Colon (tissue), 2 donors: ENCODE data around the gene RRP1.
"Not testable (repeated sequence)": the region's sequence is repeated elsewhere in the genome, so short reads cannot be mapped to it uniquely, and the experiment has no call there.

Experiments
- FAIRE-seq: peaks from 2 replicates; lab custom pipeline; 2012; peaks lifted over from hg19 to GRCh38; lab: Jason Lieb, UNC
- donor health status: control.
- donor health status: control.

The RRP1 gene

GRCh38 chr21:43817157-43818086 lies 28.0 kb downstream of the RRP1 start:
- FAIRE-seq = no peak

- FAIRE-seq = no peak
Observed at GRCh38 chr21:43818685-43819084, 29.3 kb downstream of the RRP1 start.

DNA sequence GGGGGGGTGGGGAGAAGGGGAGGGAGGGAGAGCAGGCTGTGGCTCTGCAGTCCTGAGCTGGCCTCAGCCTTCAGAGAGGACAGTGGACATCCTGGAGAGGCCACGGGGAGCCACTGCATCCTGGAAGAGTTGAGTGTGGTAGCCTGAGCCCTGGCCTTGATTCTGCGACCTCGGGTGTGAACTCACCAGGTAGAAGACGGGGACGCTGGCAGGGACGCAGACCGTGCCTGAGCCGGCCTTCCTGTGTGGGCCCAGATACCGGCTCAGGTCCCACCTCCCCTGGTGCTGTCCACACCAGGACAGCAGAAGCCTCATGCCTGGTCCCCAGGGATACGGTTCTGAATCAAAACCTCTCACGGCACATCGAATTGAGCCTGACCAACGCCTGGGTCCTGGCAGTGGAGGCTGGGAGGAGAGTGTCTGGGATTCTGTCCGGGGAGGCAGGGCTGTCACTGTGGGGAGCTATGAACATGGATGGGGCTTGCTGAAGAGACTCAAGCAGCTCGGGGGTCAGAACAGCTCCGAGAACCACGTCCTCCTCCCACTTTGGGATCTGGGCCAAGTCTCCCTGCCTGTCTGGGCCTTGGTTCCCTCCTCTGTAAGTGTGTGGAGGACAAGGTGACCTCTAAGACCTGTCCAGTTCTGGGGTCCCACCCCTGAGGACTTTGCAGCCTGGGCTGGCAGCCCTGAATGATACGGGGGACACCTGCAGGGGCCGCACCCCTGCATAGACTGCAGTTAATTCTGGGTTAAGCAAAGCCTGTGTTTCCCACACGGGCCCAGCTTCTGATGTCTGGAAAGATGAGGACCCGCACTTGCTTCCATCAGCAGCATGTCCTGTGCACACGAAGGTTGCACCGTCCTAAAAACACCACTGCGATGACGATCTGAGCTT lies 30.4 kb downstream of the RRP1 start:
- no peak for FAIRE-seq

GRCh38 chr21:43820466-43820865 lies 31.1 kb downstream of the RRP1 start:
- no peak for FAIRE-seq

GRCh38 chr21:43822166-43822565 lies 32.8 kb downstream of the RRP1 start:
- FAIRE-seq = not testable (repeated sequence)

- FAIRE-seq = not testable (repeated sequence)
Observed at GRCh38 chr21:43822741-43823140, 33.4 kb downstream of the RRP1 start.

GRCh38 chr21:43824333-43825241 lies 35.2 kb downstream of the RRP1 start:
- FAIRE-seq = no peak

GRCh38 chr21:43825242-43825935 lies 36.0 kb downstream of the RRP1 start:
- no peak for FAIRE-seq

DNA sequence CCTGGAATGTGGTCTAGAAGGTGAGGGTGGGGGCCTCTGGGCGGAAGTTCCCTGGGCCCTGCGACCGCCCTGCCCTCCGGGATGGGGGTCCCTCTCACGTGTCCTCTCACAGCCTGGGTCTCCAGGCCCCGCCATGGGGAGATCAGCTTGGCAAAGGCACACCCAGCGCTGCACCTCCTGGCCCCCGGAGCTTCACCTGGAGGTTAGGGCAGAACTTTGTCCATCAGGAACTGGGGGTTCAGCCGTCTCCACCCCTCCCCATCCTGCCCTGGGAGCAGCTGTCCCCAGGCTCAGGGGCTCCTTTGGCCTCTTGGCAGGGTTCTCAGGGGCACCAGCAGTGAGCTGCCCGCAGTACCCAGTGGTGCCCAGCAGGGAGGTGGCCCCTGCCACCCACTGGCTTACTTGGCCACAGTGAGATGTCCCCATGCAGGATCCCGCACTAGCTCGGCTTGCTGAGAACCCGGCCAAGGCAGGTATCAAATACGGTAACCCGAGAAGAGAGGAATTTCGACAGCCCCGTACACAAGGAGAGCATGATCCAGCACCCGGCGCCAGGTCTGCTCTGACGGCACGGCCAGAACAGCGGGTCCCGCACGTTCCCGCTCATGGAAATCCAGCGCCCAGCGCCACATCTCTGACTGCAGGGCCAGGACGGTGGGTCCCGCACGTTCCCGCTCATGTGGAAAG lies 36.7 kb downstream of the RRP1 start:
- no peak for FAIRE-seq

DNA sequence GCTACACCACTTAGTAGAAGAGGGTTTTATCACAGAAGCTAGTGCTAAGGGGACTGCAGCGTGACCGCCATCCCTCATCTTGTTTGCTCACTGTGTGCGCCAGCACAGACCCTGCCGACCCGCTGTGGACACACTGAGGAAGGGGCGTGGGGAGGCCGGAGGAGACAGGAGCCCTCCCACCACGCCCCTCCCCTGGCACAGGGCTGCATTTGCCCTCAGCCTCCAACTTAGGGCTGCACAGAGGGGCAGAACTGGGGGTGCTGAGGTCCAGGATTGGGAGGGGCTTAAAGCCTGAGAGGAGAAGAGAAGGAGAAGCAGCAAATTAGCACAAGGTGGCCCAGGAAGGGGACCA lies 37.2 kb downstream of the RRP1 start:
- FAIRE-seq = no peak

- no peak for FAIRE-seq
Observed at GRCh38 chr21:43827015-43827611, 37.7 kb downstream of the RRP1 start.

GRCh38 chr21:43829161-43829560 lies 39.8 kb downstream of the RRP1 start:
- no peak for FAIRE-seq

GRCh38 chr21:43829575-43830119 lies 40.3 kb downstream of the RRP1 start:
- FAIRE-seq = no peak

DNA sequence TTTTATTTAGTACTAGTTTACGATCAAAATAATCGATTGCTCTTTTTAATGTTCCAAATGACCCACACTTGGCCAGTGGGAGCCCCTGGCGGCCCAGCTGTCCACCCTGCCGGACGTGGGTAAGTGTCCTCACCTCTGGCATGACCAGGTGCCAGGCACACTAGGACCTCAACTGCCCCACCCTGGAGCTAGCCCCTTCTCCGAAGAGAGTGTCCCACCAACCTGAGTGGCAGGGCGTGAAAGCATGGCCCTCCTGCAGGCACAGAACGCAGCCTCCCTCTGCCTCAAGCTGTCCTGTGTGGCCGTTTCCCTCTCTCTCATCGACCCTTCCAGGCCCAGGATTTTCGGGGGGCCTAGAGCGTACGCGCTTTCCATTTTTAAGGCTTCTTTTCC lies 42.8 kb downstream of the RRP1 start:
- no peak for FAIRE-seq

- FAIRE-seq = no peak
Observed at GRCh38 chr21:43832648-43833047, 43.3 kb downstream of the RRP1 start.

DNA sequence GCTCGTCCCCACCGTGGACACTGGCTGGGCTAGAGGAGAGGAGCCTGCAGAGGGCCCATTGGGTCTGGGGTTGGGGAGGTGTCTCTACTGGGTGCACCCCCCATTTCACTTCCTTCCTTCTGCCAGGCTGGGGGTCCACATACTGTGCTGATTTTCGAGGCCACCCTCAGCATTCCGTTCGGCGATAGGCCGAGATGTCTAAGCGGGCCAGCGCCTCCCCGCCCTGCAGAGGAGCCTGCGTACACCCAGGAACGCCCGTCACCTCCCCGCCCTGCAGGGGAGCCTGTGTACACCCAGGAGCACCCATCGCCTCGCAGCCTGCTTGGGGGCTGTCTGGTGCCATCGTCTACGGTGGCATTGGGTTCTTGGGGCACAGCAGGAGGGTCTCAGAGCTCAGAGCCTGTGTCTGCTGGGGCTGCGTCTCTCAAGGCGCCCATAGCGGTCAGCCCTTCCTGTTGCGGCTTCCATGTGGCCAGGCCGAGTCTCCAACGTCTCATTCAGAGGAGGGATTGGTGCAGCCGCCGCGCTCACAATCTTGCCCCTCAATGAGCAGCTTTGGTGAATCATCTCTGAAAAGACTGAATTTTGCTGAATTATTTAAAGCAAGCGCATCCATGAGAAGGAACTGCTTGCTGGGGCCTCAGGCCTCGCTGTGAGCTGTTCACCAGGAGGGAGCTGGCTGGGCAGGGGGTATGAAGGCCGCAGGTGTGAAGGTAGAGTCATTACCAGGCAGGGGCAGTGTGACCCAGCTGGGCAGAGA lies 44.9 kb downstream of the RRP1 start:
- FAIRE-seq = no peak

- no peak for FAIRE-seq
Observed at GRCh38 chr21:43835050-43835449, 45.7 kb downstream of the RRP1 start.

DNA sequence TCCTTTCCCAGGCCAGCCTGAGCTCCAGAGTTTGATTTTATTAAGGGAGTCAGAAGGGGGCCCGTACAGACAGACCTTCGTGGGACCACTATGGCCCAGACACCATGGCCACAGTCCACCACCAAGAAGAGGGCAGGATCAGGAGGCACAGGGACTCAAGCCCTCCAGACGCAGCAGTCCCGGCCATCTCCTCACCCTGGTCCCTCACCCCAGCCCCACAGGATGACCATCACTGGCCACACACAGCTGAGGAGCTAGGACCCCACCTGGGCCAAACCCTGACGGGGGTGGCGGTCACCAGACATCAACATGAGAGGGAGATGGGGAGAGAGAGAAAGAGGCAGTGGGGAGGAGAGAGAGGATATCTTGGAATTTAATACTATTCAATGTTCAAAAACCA lies 46.5 kb downstream of the RRP1 start:
- FAIRE-seq = no peak

GRCh38 chr21:43836616-43837015 lies 47.2 kb downstream of the RRP1 start:
- no peak for FAIRE-seq
